GM18907 (cell line): ENCODE results near the gene SF3B1.
"Not testable (repeated sequence)": the region's sequence is repeated elsewhere in the genome, so short reads cannot be mapped to it uniquely, and the experiment has no call there.

Experiments
- ATAC-seq: cut with Tn5 transposase; IDR thresholded peaks from one replicate; pipeline ENCODE4 v1.9.1; 2021; ENCODE audit warnings: mild to moderate bottlenecking, moderate library complexity; ENCODE audit not compliant: unreplicated experiment

Gene SF3B1

GRCh38 chr2:197437380-197437779 lies 2.6 kb upstream of the SF3B1 start:
- no peak for ATAC-seq

DNA sequence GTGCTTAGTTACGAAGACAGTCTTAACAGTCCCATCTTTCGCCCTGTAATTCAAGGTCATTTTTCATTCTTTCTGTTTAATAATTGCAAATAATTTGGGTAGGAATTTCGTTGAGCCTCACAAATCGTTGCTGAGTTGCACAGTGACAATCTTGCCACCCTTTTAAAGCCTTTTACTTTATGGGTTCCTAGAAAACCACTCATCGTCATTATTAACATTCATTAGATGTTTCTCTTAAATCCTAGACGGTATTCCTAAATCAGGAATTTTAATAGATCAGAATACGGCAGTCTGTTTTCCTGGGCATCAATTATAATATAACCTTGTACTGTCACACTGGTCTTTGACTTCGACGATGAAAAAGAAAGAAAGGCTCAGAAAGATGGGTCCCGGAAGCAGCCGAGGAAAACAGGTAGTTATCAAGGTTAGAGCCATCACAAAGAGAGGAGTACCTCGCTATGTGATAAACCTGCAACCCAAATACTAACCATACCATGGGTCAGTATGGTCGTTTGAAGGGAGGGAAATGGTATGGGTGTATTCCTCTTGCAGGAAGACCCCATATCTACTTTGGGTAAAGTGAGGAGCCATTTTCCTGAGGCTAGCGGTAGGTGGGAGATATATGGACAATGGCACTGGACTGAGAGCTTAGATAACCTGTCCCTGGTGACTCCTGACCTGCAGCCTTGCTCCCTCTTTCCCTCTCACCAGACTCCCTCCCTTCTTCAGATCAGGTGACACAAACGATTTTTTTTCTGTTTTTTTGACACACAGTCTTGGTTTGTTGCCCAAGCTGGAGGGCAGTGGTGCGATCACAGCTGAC lies 981 bp upstream of the SF3B1 start:
- ATAC-seq, result peak; percentile 3

DNA sequence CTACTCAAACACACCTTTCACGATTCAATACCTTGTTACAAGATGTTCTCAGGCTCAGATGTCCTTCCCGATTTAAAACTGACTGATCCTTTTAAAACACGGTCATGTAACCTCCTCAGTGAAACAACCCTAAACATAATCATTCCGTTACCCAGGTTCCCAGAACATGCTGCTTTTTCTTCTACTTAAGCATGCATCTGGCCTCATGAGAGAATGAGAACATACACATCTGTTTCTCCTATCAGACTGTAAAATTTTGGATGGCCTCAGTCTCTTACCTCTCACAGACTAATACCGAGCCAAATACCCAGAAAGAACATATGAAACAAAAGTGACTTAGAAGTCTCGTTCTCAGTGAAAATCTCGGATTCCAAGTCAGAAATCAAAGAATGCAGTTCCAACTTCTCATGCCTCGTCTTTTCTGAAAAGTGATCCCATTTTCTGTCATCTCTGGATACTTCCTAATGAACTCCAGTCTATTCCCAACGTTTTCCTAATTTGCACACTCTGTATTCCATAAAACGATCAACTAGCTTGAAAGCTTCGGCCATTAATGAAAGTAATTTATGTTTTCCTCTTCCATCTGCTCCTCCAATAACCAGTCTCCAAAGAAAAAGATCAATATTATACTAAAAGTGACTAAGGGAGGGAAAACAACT lies 919 bp downstream of the SF3B1 start:
- ATAC-seq, result no peak

- ATAC-seq, result not testable (repeated sequence)
Observed at GRCh38 chr2:197432527-197432926, 2.3 kb downstream of the SF3B1 start.

GRCh38 chr2:197431858-197432257 lies 3.0 kb downstream of the SF3B1 start:
- no peak for ATAC-seq

- ATAC-seq, result no peak
Observed at GRCh38 chr2:197427986-197428385, 6.8 kb downstream of the SF3B1 start.

GRCh38 chr2:197426723-197427603 lies 7.9 kb downstream of the SF3B1 start:
- ATAC-seq, result no peak

- no peak for ATAC-seq
Observed at GRCh38 chr2:197425550-197425949, 9.3 kb downstream of the SF3B1 start.

DNA sequence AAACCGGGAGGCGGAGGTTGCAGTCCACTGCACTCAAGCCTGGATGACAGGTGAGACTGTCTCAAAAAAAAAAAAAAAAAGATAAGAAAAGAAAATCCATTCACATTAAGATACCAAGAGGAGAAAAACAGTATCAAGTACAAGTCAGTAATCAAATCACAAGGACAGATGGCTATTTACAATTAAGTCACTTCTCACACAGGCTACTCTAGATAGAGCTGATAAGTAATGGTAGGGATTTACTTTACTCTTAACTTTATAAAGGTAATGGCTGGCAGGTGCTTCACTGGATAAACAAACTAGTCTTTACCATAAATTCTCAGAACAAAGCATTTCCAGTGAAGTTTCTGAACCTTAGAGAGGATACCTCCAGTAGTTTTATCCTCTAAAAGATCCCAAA lies 11.5 kb downstream of the SF3B1 start:
- no peak for ATAC-seq

GRCh38 chr2:197419438-197419837 lies 15.4 kb downstream of the SF3B1 start:
- ATAC-seq, result no peak

DNA sequence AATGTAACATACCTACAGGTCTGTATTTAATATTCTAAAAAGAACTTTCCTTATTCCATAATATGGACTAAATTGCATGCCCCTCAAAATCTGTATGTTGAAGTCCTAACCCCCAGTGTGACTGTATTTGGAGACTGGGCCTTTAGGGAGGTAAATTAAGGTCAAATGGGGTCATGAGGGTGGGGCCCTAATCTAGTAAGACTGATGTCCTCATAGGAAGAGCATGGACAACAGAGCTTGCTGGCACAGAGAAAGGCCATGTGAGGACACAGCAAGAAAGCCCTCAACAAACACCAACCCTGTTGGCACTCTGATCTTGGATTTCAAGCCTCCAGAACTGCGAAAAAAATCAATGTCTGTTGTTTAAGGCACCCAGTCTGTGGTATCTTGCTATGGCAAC lies 18.6 kb downstream of the SF3B1 start:
- ATAC-seq, result no peak

DNA sequence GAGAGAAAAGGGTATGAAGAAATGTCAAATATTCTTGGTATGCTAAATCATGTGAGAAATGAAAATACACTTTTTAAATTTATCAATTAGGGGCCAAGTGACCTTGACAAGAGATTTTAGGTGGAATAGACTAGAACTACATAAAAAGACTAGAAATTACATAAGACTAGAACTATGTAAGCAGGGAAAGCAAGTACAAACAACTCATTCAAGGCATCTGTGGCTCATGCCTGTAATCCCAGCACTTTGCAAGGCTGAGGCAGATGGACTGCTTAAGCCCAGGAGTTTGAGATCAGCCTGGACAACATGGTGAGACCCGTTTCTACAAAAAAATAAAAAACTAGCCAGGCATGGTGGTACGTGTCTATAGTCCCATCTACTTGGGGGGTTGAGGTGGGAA lies 20.3 kb downstream of the SF3B1 start:
- no peak for ATAC-seq

DNA sequence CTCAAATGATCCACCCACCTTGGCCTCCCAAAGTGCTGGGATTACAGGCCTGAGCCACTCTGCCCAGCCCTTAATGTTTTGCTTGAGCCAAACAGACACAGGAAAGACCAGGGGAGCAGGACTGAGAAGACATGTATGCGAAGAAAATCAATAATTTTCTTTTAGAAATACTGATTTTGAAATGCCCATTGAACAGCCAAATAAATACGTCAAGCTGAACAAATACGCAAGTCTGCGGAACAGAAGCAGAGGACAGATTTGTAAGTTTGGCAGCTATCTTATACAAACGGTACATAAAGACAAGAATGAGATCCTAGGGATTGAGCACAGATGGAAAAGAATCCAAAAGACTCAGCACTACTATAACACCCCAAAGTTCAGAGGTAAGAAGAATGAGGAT lies 20.8 kb downstream of the SF3B1 start:
- no peak for ATAC-seq

- no peak for ATAC-seq
Observed at GRCh38 chr2:197405582-197405981, 29.2 kb downstream of the SF3B1 start.

GRCh38 chr2:197399887-197400540 lies 34.8 kb downstream of the SF3B1 start:
- ATAC-seq, result no peak

- ATAC-seq, result no peak
Observed at GRCh38 chr2:197398913-197399312, 35.9 kb downstream of the SF3B1 start.

DNA sequence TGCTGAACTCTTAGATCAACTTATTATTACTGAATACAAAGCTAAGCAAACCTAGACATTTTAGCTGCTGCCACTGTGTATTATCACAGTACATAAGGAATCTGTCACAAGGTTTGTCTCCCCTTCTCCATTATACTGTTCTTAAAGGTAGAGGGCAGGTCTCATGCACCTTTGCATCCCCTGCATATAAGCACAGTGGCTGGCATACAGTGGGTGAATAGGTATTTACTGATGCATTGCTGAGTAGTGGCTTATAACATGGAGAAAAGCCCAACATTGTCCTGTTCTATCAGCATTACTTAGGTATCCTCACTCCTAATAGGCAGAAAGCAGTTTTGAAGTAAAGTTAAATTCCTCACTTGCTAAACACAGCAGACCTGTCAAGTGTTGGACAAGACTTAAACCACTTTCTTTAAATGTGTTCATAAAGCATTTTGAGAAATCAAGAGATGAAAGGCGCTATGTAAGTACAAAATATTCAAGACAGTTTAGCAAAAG lies 43.6 kb downstream of the SF3B1 start:
- no peak for ATAC-seq

DNA sequence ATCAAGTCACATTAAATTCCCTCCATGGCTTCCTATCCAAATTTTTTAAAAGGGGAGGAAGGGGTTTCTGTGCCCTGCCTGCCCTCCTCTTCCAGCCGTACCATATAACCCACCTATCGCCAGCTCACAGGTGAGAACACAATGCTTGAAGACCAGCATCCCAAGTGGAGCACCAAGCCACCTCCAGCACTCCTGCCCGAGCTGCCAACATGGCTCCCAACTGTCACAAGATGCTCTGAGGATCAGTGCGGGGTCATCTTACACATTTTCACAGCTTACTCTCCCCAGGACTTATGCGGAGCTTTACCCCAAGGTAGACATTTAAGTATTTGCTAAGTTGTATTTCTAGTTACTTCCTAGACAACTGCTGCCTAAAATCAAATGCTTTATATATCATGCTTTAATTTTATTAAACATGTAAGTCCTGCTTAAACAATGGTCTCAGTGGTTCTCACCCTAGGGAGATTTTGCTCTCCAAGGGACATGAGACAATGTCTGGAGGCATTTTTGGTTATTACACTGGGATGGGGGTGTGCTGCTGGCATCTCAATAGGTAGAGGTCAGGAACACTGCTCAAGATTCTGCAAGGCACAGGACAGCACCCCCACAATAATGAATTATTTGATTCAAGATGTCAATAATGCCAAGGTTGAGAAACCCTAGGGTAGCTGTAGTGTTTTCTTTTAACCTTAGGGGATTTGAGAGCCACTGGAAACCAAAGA lies 45.8 kb downstream of the SF3B1 start:
- no peak for ATAC-seq

DNA sequence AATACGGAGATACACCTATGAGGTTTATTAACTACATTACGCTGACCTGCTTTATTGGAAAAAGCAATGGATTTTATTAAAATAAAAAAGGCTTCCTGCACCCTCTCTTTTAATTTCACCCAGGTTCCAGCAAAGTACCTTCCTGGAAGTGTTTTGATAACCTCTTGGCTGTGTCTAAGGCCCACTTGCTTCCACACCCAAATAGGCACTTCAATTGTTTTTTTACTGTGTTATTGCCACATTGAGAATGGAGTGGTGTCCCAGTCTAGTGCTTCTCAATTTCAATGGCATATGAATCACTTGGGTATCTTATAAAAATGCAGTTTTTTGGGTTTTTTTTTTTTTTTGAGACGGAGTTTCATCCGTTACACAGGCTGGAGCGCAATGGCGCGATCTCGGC lies 47.6 kb downstream of the SF3B1 start:
- no peak for ATAC-seq

DNA sequence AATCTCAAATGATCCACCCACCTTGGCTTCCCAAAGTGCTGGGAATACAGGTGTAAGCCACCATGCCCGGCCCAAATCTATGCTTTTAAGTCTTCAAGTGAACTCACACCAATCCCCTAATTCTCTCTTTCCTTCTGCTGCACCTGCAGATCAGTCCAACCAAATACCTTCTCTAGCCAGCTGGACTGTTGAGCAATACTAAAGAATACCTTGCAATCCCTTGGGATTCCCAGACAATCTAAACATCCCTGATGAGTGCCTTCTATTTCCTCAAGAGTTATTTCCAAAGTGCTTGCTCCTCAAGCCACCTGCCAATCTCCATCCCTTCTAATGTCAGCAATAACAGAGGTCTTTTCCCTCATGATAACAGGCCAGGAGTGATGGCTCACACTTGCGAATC lies 48.6 kb downstream of the SF3B1 start:
- no peak for ATAC-seq
